OCI-LY3 (cell line): Measurements from ENCODE around the gene ANK2.

ENCODE experiments used
- H2AFZ ChIP-seq: fragments of 200-600, 300-600 bp; shearing (Covaris generic); 2 replicates; pipeline ENCODE4 v1.6.0; 2014; ENCODE audit warnings: antibody characterized with exemption, low read depth, low read length
- H3K27ac ChIP-seq: fragments of 200-600, 300-600 bp; sonication (generic); 2 replicates; pipeline ENCODE4 v1.5.1; 2014; ENCODE audit warnings: mild to moderate bottlenecking, low read length, moderate library complexity, mixed read lengths
- H3K27me3 ChIP-seq: fragments of 200-600, 300-600 bp; sonication (generic); 2 replicates; pipeline ENCODE4 v1.6.1; 2014; ENCODE audit warnings: low read depth, low read length, mixed read lengths
- H3K36me3 ChIP-seq: fragments of 200-600, 300-600 bp; sonication (generic); replicated peaks from 2 replicates; pipeline ENCODE3; 2014; ENCODE audit warnings: low read depth, low read length, mixed read lengths
- H3K4me1 ChIP-seq: fragments of 300-600, 200-600 bp; sonication (generic); 2 replicates; pipeline ENCODE4 v1.6.1; 2014; ENCODE audit warnings: low read length, mixed read lengths
- H3K4me2 ChIP-seq: fragments of 200-600, 300-600 bp; sonication (generic); 2 replicates; pipeline ENCODE4 v1.6.1; 2014; ENCODE audit warnings: low read length, mixed read lengths
- H3K4me3 ChIP-seq: fragments of 300-600, 200-600 bp; sonication (generic); 2 replicates; pipeline ENCODE4 v1.5.1; 2014; ENCODE audit warnings: antibody characterized with exemption, mild to moderate bottlenecking, low read length, moderate library complexity
- H3K79me2 ChIP-seq: fragments of 300-600, 200-600 bp; shearing (Covaris generic); 2 replicates; pipeline ENCODE4 v1.6.1; 2014; ENCODE audit warnings: mild to moderate bottlenecking, low read length, mixed read lengths
- H3K9ac ChIP-seq: fragments of 300-600, 200-600 bp; shearing (Covaris generic); 2 replicates; pipeline ENCODE4 v1.6.0; 2014; ENCODE audit warnings: mild to moderate bottlenecking, low read length, moderate library complexity
- H3K9me3 ChIP-seq: fragments of 200-600, 300-600 bp; shearing (Covaris generic); 2 replicates; pipeline ENCODE4 v1.6.1; 2014; ENCODE audit warnings: low read length, mixed read lengths; ENCODE audit not compliant: insufficient read depth
- H4K20me1 ChIP-seq: fragments of 200-600, 300-600 bp; sonication (generic); 2 replicates; pipeline ENCODE4 v1.6.1; 2016; ENCODE audit warnings: low read length, mixed read lengths; ENCODE audit not compliant: insufficient read depth
- EZH2phosphoT487 ChIP-seq: fragments of 200-600 bp; shearing (Covaris generic); IDR thresholded peaks from 2 replicates; pipeline ENCODE4 v1.6.1; 2018; ENCODE audit warnings: antibody characterized with exemption, mixed run types, low read depth
- TF ChIP-seq, protein P1 (sequence below): fragments of 200-600, 300-600 bp; sonication (generic); IDR thresholded peaks from 2 replicates; pipeline ENCODE4 v1.5.1; 2014; ENCODE audit warnings: antibody characterized with exemption, low read length, low read depth

ANK2 gene

DNA sequence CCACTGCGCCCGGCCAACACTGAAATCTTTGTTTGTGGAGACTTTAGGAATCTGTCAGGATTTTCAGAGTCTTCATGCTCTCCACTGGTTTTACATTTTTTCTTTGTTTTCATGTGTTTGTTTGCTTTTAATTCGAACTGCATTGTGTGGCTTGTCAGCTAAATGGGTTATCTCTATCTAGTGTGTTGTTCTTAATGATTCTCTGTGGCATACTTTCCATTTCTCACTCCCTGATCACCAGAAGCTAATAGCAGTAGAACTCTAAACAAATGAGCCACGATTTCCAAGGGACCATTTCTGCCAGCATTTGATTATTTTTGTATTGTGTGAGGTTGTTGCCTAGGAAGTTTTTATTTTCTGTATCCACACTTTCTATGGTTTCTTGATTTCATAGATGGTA lies 359.7 kb downstream of the ANK2 start:
- Histone ChIP-seq H3K27me3 (no peaks in the 10 kb centered on the region), H3K4me1 (no peaks in the 10 kb centered on the region), H3K9ac (no peak overlapping the region), H3K4me2 (no peak overlapping the region), H4K20me1 (no peaks in the 10 kb centered on the region), H3K4me3 (no peak overlapping the region), H2AFZ (no peak overlapping the region), H3K27ac (no peak overlapping the region), H3K9me3 (no peaks in the 10 kb centered on the region), H3K79me2 (no peaks in the 10 kb centered on the region), H3K36me3 (no peaks in the 10 kb centered on the region)
- TF ChIP-seq EZH2phosphoT487 = no peak

DNA sequence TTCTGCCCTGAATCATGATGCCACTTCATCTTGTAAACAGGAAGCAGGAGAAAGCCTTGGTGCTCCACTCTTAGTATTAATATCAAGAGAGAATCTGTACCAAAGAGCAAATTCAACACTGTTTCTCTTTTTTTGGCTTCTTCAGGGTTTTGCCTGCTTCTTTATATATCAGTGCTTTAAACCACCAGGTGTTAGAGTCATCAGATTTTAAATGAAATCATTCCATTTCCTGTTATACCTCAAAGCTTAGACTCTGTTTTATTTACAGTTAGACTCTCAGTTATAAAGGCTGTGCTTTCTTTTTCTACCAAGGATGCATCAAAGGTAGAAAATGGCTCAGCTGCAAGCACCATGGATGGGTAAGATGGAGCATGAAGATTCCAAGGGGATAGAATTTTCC lies 361.2 kb downstream of the ANK2 start:
- no peaks in the 10 kb centered on the region for H3K36me3 ChIP-seq

DNA sequence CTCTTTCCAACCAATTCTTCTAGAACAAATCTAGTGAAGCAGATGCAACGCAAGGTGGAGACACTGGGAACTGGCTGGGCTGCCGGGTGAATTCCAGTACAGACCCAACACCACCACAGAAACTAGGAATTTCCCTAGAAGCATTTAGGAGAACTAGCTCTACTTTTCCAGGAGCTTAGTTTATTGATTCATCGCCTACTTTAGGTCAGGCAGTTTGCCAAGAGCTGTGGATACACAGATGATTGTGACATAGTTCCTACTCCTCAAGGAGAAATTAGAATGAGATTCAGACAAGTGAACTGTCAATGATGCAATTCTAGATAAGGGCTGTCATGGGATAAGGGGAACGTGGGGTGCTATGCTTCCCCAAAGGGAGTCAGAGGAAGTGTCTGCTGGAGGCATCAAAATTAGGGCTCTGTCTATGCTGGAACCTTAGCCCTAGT lies 362.1 kb downstream of the ANK2 start:
- Histone ChIP-seq H3K4me1 (no peaks in the 10 kb centered on the region), H3K27ac (no peak overlapping the region), H3K79me2 (no peaks in the 10 kb centered on the region), H3K4me3 (no peak overlapping the region), H3K36me3 (no peaks in the 10 kb centered on the region), H4K20me1 (no peaks in the 10 kb centered on the region), H3K4me2 (no peak overlapping the region), H3K27me3 (no peaks in the 10 kb centered on the region), H3K9ac (no peak overlapping the region), H2AFZ (no peak overlapping the region), H3K9me3 (no peaks in the 10 kb centered on the region)
- TF ChIP-seq, protein P1, sequence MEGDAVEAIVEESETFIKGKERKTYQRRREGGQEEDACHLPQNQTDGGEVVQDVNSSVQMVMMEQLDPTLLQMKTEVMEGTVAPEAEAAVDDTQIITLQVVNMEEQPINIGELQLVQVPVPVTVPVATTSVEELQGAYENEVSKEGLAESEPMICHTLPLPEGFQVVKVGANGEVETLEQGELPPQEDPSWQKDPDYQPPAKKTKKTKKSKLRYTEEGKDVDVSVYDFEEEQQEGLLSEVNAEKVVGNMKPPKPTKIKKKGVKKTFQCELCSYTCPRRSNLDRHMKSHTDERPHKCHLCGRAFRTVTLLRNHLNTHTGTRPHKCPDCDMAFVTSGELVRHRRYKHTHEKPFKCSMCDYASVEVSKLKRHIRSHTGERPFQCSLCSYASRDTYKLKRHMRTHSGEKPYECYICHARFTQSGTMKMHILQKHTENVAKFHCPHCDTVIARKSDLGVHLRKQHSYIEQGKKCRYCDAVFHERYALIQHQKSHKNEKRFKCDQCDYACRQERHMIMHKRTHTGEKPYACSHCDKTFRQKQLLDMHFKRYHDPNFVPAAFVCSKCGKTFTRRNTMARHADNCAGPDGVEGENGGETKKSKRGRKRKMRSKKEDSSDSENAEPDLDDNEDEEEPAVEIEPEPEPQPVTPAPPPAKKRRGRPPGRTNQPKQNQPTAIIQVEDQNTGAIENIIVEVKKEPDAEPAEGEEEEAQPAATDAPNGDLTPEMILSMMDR = no peak
- TF ChIP-seq EZH2phosphoT487 = no peak

More for the DNA sequence above, 361.2 kb downstream of the ANK2 start:
- no peak overlapping the region for H3K4me3 ChIP-seq
- H4K20me1 ChIP-seq = no peaks in the 10 kb centered on the region
- no peak overlapping the region for H3K4me2 ChIP-seq
- no peak overlapping the region for H2AFZ ChIP-seq
- TF ChIP-seq, protein P1 = no peak
- TF ChIP-seq EZH2phosphoT487 = no peak
- no peak overlapping the region for H3K9ac ChIP-seq
- no peaks in the 10 kb centered on the region for H3K4me1 ChIP-seq
- H3K79me2 ChIP-seq = no peaks in the 10 kb centered on the region
- H3K9me3 ChIP-seq = no peaks in the 10 kb centered on the region
- no peaks in the 10 kb centered on the region for H3K27me3 ChIP-seq
- no peak overlapping the region for H3K27ac ChIP-seq

DNA sequence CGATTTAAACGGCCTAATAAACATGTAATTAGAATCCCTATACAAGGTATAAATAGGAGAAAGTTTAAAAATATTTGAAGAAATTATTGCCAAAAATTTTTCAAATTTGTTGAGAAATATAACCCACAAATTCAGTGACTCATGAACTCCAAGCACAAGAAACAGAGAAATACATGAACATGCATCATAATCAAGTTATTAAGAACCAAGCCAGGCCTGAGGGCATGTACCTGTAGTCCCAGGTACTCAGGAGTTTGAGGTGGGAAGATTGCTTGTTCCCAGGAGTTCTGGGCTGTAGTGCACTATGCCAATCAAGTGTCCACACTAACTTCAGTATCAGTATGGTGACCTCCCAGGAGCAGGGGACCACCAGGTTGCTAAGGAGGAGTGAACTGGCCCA lies 370.2 kb downstream of the ANK2 start:
- Histone ChIP-seq H2AFZ (no peak overlapping the region), H3K27ac (no peak overlapping the region), H3K4me2 (no peak overlapping the region), H3K4me1 (no peaks in the 10 kb centered on the region), H3K36me3 (no peaks in the 10 kb centered on the region), H3K79me2 (no peaks in the 10 kb centered on the region), H3K9me3 (no peaks in the 10 kb centered on the region), H3K9ac (no peak overlapping the region), H4K20me1 (no peaks in the 10 kb centered on the region), H3K27me3 (no peaks in the 10 kb centered on the region), H3K4me3 (no peak overlapping the region)
- TF ChIP-seq, protein P1 = no peak
- no peak for TF ChIP-seq EZH2phosphoT487

DNA sequence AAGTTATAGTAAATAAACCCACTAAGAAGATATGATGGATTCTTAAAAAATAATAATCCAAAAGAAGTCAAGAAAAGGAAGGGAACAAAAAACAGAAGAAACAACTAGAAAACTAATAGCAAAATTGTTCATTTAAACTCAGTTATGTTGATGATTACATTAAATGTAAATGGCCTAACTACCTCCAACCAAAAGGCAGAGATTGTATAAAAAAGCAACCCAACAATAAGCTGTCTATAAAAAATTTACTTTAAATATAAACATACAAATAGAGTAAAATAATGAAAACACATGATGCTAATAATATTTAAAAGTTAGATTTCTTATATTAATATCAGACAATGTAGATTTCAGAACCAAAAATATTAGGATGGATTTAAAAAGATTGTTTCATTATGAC lies 371.5 kb downstream of the ANK2 start:
- H3K9me3 ChIP-seq = no peaks in the 10 kb centered on the region
- H3K27me3 ChIP-seq = no peaks in the 10 kb centered on the region
- H3K27ac ChIP-seq = no peak overlapping the region
- no peak overlapping the region for H3K4me3 ChIP-seq
- no peak overlapping the region for H2AFZ ChIP-seq
- no peaks in the 10 kb centered on the region for H4K20me1 ChIP-seq
- no peak overlapping the region for H3K4me2 ChIP-seq
- TF ChIP-seq, protein P1 = no peak
- TF ChIP-seq EZH2phosphoT487 = no peak
- H3K9ac ChIP-seq = no peak overlapping the region
- no peaks in the 10 kb centered on the region for H3K4me1 ChIP-seq
- H3K79me2 ChIP-seq = no peaks in the 10 kb centered on the region
- H3K36me3 ChIP-seq = no peaks in the 10 kb centered on the region
